GM12872 (cell line): ENCODE data around the gene GSTT4.

Source experiments
- CTCF ChIP-seq: IDR thresholded peaks from 3 replicates; pipeline ENCODE4 v1.5.1; 2011; ENCODE audit warnings: low read depth, mild to moderate bottlenecking, low read length, moderate library complexity; ENCODE audit not compliant: insufficient read depth

Gene GSTT4

DNA sequence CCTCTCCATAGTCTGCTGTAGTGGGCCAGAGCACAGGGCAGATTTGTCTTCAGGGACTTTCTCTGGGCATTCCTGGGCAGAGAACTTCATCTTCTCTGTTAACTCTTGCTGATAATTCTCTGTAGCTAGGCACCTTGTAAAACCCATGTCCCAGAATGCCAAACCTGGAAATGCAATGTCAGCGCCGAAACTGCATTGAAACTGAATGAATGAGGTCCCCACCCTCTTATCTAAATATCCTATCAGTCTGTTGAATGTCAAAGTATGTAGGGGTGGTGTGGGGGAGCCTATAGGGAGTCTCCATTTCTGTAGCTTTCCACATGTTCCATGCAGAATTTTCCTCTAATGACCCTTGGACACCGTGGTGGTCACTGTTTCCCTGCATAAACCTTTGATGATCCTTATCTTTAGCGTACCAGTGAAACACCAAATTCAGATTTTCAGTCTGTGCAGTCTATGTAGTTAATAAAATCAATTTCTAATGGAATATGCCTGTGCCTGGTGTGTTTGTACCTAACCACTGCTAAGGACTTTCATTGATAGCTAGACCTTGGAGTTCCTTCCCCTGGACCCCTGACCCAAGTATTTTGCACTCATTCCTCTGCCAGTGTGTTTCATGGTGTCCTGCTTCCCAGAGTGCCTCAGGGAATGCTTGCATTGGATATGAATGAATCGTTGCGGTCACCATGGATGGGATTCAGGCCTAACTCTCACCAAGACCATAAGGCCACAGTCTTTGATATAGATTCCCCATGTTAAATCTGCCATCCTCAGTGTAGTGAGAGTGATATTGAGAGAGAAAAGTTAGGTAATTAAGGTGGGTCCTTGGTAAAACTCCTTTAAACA, 3.4 kb upstream of the GSTT4 start:
- TF ChIP-seq CTCF: no peak

DNA sequence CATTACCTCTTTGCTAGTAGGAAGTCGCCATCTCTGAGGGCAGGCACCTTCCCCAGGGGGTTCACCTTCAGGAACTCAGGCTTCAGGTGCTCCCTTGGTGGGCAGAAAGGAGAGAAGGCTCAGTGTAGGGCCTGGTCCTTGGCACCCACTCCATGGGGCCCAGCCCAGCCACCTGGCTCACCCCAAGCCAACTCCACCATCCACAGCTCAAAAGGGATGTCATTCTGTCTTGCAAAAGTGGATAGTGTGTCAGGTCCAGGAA, 2.7 kb upstream of the GSTT4 start:
- TF ChIP-seq CTCF: no peak

DNA sequence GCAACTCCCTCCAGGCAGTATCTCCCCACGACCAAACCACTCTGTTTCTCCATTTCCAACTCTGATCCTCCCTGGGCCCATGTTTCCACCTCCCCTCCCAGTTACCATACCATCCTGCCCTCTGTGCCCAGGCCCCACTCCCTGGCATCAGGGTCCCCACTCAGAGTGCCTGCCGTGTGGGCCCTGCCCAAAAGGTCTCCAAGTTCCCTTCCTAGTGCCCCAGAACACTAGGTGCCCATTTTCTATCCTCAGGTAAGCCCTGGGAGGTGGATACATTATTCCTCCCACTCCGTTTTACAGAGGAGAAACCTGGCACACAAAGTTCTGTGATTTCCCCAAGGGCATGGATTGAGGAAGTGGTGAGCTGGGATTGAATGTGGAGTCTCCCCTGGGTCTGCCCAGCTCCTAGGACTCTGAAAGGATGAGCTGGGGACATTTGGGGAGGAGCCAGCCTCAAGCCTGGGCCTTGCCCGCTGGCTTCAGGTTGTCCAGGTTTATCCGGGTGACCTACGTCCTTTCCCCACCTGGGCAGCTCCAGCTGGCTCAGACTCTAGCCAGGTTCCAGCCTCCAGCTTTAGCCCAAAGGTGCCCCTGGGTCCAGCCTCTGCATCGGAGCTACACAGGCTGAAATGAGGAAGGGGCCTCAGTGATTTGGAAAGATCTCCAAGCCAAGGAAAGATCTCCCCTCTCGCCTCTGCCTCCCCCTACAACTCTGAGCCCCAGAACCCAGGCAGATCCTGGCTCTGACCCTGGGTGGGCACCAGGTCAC, 2.2 kb upstream of the GSTT4 start:
- no peak for TF ChIP-seq CTCF

DNA sequence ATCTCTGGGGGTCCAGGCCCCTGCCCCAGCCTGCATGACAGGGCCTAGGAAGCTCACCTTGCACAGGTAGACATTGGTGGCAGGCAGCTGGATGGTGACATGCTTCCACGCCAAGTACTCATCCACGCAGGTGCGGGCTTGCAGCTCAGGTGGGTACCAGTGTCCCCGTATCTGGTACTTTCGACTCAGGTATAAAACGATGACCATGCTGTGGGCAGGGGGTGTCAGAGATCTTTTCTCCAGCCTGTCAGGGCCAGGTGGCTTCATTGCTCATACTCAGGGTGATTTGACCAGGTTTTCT, 1.6 kb upstream of the GSTT4 start:
- no peak for TF ChIP-seq CTCF

- TF ChIP-seq CTCF: no peak
Observed at GRCh38 chr22:24006207-24006913, 1.1 kb upstream of the GSTT4 start.

DNA sequence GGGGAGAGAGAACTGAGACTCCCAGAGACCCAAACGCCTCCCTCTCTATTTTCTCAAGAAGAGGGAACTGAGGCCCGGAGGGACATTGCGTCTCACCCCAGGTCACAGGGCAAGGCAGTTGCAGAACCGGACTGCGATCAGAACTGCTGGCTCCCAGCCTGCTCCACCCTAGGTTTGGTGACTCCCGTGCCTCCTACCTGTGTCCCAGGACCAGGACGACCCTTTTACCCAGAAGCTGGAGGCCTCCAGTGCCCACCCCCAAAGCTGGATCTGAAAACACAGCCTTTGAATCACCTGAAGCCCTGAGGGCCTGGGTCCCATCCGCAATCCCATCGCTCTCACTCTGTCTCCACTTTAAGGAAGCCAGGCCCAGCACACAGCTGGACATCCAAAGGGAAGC, 1.4 kb downstream of the GSTT4 start:
- no peak for TF ChIP-seq CTCF

GRCh38 chr22:24002851-24003250, 2.4 kb downstream of the GSTT4 start:
- TF ChIP-seq CTCF: no peak
